ENCODE data around the gene ZNF436.

- TF ChIP-seq EZH2 (IDR thresholded peaks at IDR 0.05; ENCODE audit: insufficient read depth, poor library complexity, severe bottlenecking) (no peak), EZH2phosphoT487 (IDR thresholded peaks at IDR 0.05; ENCODE audit: insufficient read depth, low read depth) (no peak)
These were observed 31.7 kb upstream of the ZNF436 start for GRCh38 chr1:23401313-23401712.
